ENCODE results near the gene LHX6. TPM values are rescaled to one million over a fixed set of nuclear protein-coding genes. Genes with fewer than 3 reads are reported as not detected.

The LHX6 gene
- polyA plus RNA-seq, 2 of the 4 experiments (the other 2 are of a cell fraction): 0.14 to 0.26 TPM

- no peak for FAIRE-seq
- Histone ChIP-seq H3K27ac (no peak overlapping the region), H3K4me3 (no peak overlapping the region), H3K4me2 (no peak overlapping the region), H3K4me1 (no peaks in the 10 kb centered on the region), H3K9me3 (no peaks in the 10 kb centered on the region)
- no peak for TF ChIP-seq BHLHE40 (IDR thresholded peaks at IDR 0.05; ENCODE audit: low read depth, low read length)
- TF ChIP-seq POLR2AphosphoS2 (conservative IDR thresholded peaks at IDR 0.05; ENCODE audit: low read length): no peak
- TF ChIP-seq ZFP36 (IDR thresholded peaks at IDR 0.05; ENCODE audit: borderline replicate concordance, partially characterized antibody): no peak
- no peak for TF ChIP-seq NFE2L2 (conservative IDR thresholded peaks at IDR 0.05; ENCODE audit: low read length)
- no peak for TF ChIP-seq CBX8 (IDR thresholded peaks at IDR 0.05)
- no peak for TF ChIP-seq EHMT2 (IDR thresholded peaks at IDR 0.05; ENCODE audit: low read depth)
- no peak for TF ChIP-seq E2F6 (IDR thresholded peaks at IDR 0.05; ENCODE audit: borderline replicate concordance, low read depth)
- no peak for TF ChIP-seq ZSCAN20 (CRISPR knock-in tag; IDR thresholded peaks at IDR 0.05)
- TF ChIP-seq, protein P1, sequence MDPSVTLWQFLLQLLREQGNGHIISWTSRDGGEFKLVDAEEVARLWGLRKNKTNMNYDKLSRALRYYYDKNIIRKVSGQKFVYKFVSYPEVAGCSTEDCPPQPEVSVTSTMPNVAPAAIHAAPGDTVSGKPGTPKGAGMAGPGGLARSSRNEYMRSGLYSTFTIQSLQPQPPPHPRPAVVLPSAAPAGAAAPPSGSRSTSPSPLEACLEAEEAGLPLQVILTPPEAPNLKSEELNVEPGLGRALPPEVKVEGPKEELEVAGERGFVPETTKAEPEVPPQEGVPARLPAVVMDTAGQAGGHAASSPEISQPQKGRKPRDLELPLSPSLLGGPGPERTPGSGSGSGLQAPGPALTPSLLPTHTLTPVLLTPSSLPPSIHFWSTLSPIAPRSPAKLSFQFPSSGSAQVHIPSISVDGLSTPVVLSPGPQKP (IDR thresholded peaks at IDR 0.05; ENCODE audit: low read depth, low read length): no peak
- ChIA-PET POLR2A (no interaction called here), CTCF (no interaction called here)
- no peak for ATAC-seq
- WGBS (ENCODE audit: missing lambda C conversion rate): 88% methylated on average over 2 of the region's 2 CpGs
- DNase-seq (ENCODE audit: low read depth in 1 of 2, low spot score in 1 of 2): no peak
These were observed 22.6 kb upstream of the LHX6 start for GRCh38 chr9:122251351-122251750.

- Histone ChIP-seq H3K27ac (no peak overlapping the region), H3K4me1 (no peaks in the 10 kb centered on the region), H3K9me3 (no peaks in the 10 kb centered on the region), H3K4me2 (no peak overlapping the region), H3K4me3 (no peak overlapping the region)
- CTCF ChIA-PET: interaction anchor here (1.1 kb wide), 1 partner anchor 123 kb away, joined by 3 read pairs; no protein-coding TSS in a partner anchor
- WGBS (ENCODE audit: missing lambda C conversion rate): 94% methylated on average over 5 of the region's 5 CpGs
- POLR2A ChIA-PET: no interaction called here
- ATAC-seq (no peak), DNase-seq (ENCODE audit: low read depth in 1 of 2, low spot score in 1 of 2) (no peak), FAIRE-seq (no peak)
- TF ChIP-seq HOXB13 (CRISPR knock-in tag; IDR thresholded peaks at IDR 0.05; ENCODE audit: low read depth): no peak
- TF ChIP-seq HDAC2 (IDR thresholded peaks at IDR 0.05): no peak
- TF ChIP-seq, protein P1 (IDR thresholded peaks at IDR 0.05; ENCODE audit: low read depth, low read length): no peak
- no peak for TF ChIP-seq BCL3 (IDR thresholded peaks at IDR 0.05)
- no peak for TF ChIP-seq ESRRA (IDR thresholded peaks at IDR 0.05; ENCODE audit: borderline replicate concordance, low read length)
- TF ChIP-seq RFX5 (IDR thresholded peaks at IDR 0.05): no peak
- TF ChIP-seq KDM1A (IDR thresholded peaks at IDR 0.05; ENCODE audit: low read depth): no peak
- no peak for TF ChIP-seq HOXB5 (CRISPR knock-in tag; IDR thresholded peaks at IDR 0.05)
- no peak for TF ChIP-seq ZC3H11A (IDR thresholded peaks at IDR 0.05)
- no peak for TF ChIP-seq EP300 (IDR thresholded peaks at IDR 0.05)
- no peak for TF ChIP-seq CTCF (IDR thresholded peaks at IDR 0.05)
- TF ChIP-seq, protein P2, sequence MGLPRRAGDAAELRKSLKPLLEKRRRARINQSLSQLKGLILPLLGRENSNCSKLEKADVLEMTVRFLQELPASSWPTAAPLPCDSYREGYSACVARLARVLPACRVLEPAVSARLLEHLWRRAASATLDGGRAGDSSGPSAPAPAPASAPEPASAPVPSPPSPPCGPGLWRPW (IDR thresholded peaks at IDR 0.05): no peak
- TF ChIP-seq EHF (CRISPR knock-in tag; IDR thresholded peaks at IDR 0.05): no peak
- TF ChIP-seq TP53 (CRISPR knock-in tag; IDR thresholded peaks at IDR 0.05): no peak
- TF ChIP-seq RARB (CRISPR knock-in tag; IDR thresholded peaks at IDR 0.05): no peak
These were observed 19.7 kb upstream of the LHX6 start for GRCh38 chr9:122248448-122248865.

Measured in A549 (cell line).